Measurements from ENCODE around the gene TTC39C.

GRCh38 chr18:24176727-24177416, 162.3 kb downstream of the TTC39C start:
- TF ChIP-seq, protein P1, sequence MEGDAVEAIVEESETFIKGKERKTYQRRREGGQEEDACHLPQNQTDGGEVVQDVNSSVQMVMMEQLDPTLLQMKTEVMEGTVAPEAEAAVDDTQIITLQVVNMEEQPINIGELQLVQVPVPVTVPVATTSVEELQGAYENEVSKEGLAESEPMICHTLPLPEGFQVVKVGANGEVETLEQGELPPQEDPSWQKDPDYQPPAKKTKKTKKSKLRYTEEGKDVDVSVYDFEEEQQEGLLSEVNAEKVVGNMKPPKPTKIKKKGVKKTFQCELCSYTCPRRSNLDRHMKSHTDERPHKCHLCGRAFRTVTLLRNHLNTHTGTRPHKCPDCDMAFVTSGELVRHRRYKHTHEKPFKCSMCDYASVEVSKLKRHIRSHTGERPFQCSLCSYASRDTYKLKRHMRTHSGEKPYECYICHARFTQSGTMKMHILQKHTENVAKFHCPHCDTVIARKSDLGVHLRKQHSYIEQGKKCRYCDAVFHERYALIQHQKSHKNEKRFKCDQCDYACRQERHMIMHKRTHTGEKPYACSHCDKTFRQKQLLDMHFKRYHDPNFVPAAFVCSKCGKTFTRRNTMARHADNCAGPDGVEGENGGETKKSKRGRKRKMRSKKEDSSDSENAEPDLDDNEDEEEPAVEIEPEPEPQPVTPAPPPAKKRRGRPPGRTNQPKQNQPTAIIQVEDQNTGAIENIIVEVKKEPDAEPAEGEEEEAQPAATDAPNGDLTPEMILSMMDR (IDR thresholded peaks at IDR 0.05), result peak in 5 of 6 experiments; percentile 11 to 74 (median 49)
- no peak for TF ChIP-seq POLR2A (IDR thresholded peaks at IDR 0.05)

All from thyroid gland (tissue), 4 donors.